ENCODE results near the gene TXLNA. TPM values are rescaled to one million over a fixed set of nuclear protein-coding genes. Genes with fewer than 3 reads are reported as not detected.
"Not testable (repeated sequence)": the region's sequence is repeated elsewhere in the genome, so short reads cannot be mapped to it uniquely, and the experiment has no call there.

TXLNA gene
- total RNA-seq, 4 donors from 2014 or later, result 16.5 to 37.3 (median 25.7) TPM

- no peaks in the 10 kb centered on the region for H3K9me3 ChIP-seq
- no peaks in the 10 kb centered on the region for H3K36me3 ChIP-seq
- DNase-seq, result no peak
- 74 to 80% methylated on average over 5 of the region's 5 CpGs for WGBS, 2 donors (ENCODE audit: low coverage in 1 of 2)
- intact Hi-C loops (cut with DNase I; ENCODE audit: low total_unique reads), result no loop called here
- no peak overlapping the region for H3K27ac ChIP-seq
- no peak overlapping the region for H3K4me3 ChIP-seq
- in situ Hi-C loops (cut with MboI; ENCODE audit: low pct_ligation_motif_present in 1 of 4, low pct_unique_long_range_greater_than_20kb in 1 of 4, low sequenced_read_pairs in 3 of 4), result no loop called here
- TF ChIP-seq POLR2A (IDR thresholded peaks at IDR 0.05) (no peak), POLR2AphosphoS5 (IDR thresholded peaks at IDR 0.05) (no peak), EP300 (IDR thresholded peaks at IDR 0.05; ENCODE audit: low read depth) (no peak), CTCF (IDR thresholded peaks at IDR 0.05) (no peak)
- H3K4me1 ChIP-seq, result peaks cover 6 to 14% (median 9%) of the 10 kb centered on the region in 4 donors
- no peaks in the 10 kb centered on the region for H3K27me3 ChIP-seq
Measured at GRCh38 chr1:32151319-32151787, 28.1 kb upstream of the TXLNA start.

GRCh38 chr1:32159189-32159588, 20.3 kb upstream of the TXLNA start:
- intact Hi-C loops (cut with DNase I; ENCODE audit: low total_unique reads) (no loop called here), in situ Hi-C loops (cut with MboI; ENCODE audit: low pct_ligation_motif_present in 1 of 4, low pct_unique_long_range_greater_than_20kb in 1 of 4, low sequenced_read_pairs in 3 of 4) (no loop called here)
- WGBS, 2 donors (ENCODE audit: low coverage in 1 of 2), result 71 to 82% methylated on average over 3 of the region's 3 CpGs
- no peaks in the 10 kb centered on the region for H3K27me3 ChIP-seq
- no peaks in the 10 kb centered on the region for H3K4me1 ChIP-seq
- peaks cover 0 to 68% (median 28%) of the 10 kb centered on the region in 4 donors for H3K36me3 ChIP-seq
- TF ChIP-seq POLR2A (IDR thresholded peaks at IDR 0.05) (no peak), CTCF (IDR thresholded peaks at IDR 0.05) (no peak), POLR2AphosphoS5 (IDR thresholded peaks at IDR 0.05) (no peak), EP300 (IDR thresholded peaks at IDR 0.05; ENCODE audit: low read depth) (no peak)
- no peak for DNase-seq
- no peak overlapping the region for H3K27ac ChIP-seq
- no peaks in the 10 kb centered on the region for H3K9me3 ChIP-seq
- no peak overlapping the region for H3K4me3 ChIP-seq

- 84 to 90% methylated on average over 2 of the region's 2 CpGs for WGBS, 2 donors (ENCODE audit: low coverage in 1 of 2)
- intact Hi-C loops (cut with DNase I; ENCODE audit: low total_unique reads), result no loop called here
- H3K9me3 ChIP-seq, result no peaks in the 10 kb centered on the region
- no peak for DNase-seq
- in situ Hi-C loops (cut with MboI; ENCODE audit: low pct_ligation_motif_present in 1 of 4, low pct_unique_long_range_greater_than_20kb in 1 of 4, low sequenced_read_pairs in 3 of 4), result no loop called here
- H3K27ac ChIP-seq, result no peak overlapping the region
- H3K36me3 ChIP-seq, result peaks cover 0 to 78% (median 37%) of the 10 kb centered on the region in 4 donors
- no peaks in the 10 kb centered on the region for H3K27me3 ChIP-seq
- H3K4me3 ChIP-seq, result no peak overlapping the region
- no peak for TF ChIP-seq CTCF (IDR thresholded peaks at IDR 0.05)
- TF ChIP-seq EP300 (IDR thresholded peaks at IDR 0.05; ENCODE audit: low read depth), result no peak
- TF ChIP-seq POLR2AphosphoS5 (IDR thresholded peaks at IDR 0.05), result no peak
- no peak for TF ChIP-seq POLR2A (IDR thresholded peaks at IDR 0.05)
- H3K4me1 ChIP-seq, result no peaks in the 10 kb centered on the region
Measured at GRCh38 chr1:32163405-32163804, 16.1 kb upstream of the TXLNA start.

GRCh38 chr1:32165633-32166032, 13.8 kb upstream of the TXLNA start:
- H3K36me3 ChIP-seq, result peaks cover 0 to 77% (median 35%) of the 10 kb centered on the region in 4 donors
- in situ Hi-C loops (cut with MboI; ENCODE audit: low pct_ligation_motif_present in 1 of 4, low pct_unique_long_range_greater_than_20kb in 1 of 4, low sequenced_read_pairs in 3 of 4); intact Hi-C loops (cut with DNase I; ENCODE audit: low total_unique reads); H3K4me3 ChIP-seq; DNase-seq; H3K4me1 ChIP-seq; H3K27ac ChIP-seq; H3K27me3 ChIP-seq; H3K9me3 ChIP-seq: not testable (repeated sequence)
- 95 to 98% methylated on average over 6 to 10 of the region's 10 CpGs for WGBS, 2 donors (ENCODE audit: low coverage in 1 of 2)

- no peak for DNase-seq
- in situ Hi-C loops (cut with MboI; ENCODE audit: low pct_ligation_motif_present in 1 of 4, low pct_unique_long_range_greater_than_20kb in 1 of 4, low sequenced_read_pairs in 3 of 4), result no loop called here
- 66 to 86% methylated on average over 3 to 4 of the region's 4 CpGs for WGBS, 2 donors (ENCODE audit: low coverage in 1 of 2)
- TF ChIP-seq EP300 (IDR thresholded peaks at IDR 0.05; ENCODE audit: low read depth) (no peak), POLR2AphosphoS5 (IDR thresholded peaks at IDR 0.05) (no peak), POLR2A (IDR thresholded peaks at IDR 0.05) (no peak), CTCF (IDR thresholded peaks at IDR 0.05) (no peak)
- intact Hi-C loops (cut with DNase I; ENCODE audit: low total_unique reads), result no loop called here
- H3K9me3 ChIP-seq, result no peaks in the 10 kb centered on the region
- no peaks in the 10 kb centered on the region for H3K4me1 ChIP-seq
- H3K27ac ChIP-seq, result no peak overlapping the region
- H3K36me3 ChIP-seq, result peaks cover 0 to 51% (median 23%) of the 10 kb centered on the region in 4 donors
- H3K27me3 ChIP-seq, result no peaks in the 10 kb centered on the region
- H3K4me3 ChIP-seq, result no peak overlapping the region
Measured at GRCh38 chr1:32170991-32171390, 8.5 kb upstream of the TXLNA start.
